ENCODE measurements around the gene B4GAT1.
A peak's percentile ranks its signal among the peaks of the same experiment; 100 is the strongest.
"Not testable (repeated sequence)": the region's sequence is repeated elsewhere in the genome, so short reads cannot be mapped to it uniquely, and the experiment has no call there.

Gene B4GAT1

GRCh38 chr11:66311965-66312548 lies 35.4 kb downstream of the B4GAT1 start:
- FAIRE-seq = no peak
- TF ChIP-seq CTCF (IDR thresholded peaks at IDR 0.05; ENCODE audit: insufficient read depth, missing control alignments) = peak; percentile 76

GRCh38 chr11:66311470-66311964 lies 35.9 kb downstream of the B4GAT1 start:
- TF ChIP-seq CTCF (IDR thresholded peaks at IDR 0.05; ENCODE audit: insufficient read depth, missing control alignments) = no peak
- no peak for FAIRE-seq

More at GRCh38 chr11:66311965-66312548, 35.4 kb downstream of the B4GAT1 start:
- peak; percentile 75 for DNase-seq (ENCODE audit: insufficient read length, low spot score)

GRCh38 chr11:66310803-66311440 lies 36.5 kb downstream of the B4GAT1 start:
- not testable (repeated sequence) for DNase-seq (ENCODE audit: insufficient read length, low spot score); FAIRE-seq

More at GRCh38 chr11:66311470-66311964, 35.9 kb downstream of the B4GAT1 start:
- no peak for DNase-seq (ENCODE audit: insufficient read length, low spot score)

- FAIRE-seq = no peak
- no peak for DNase-seq (ENCODE audit: insufficient read length, low spot score)
- no peak for TF ChIP-seq CTCF (IDR thresholded peaks at IDR 0.05; ENCODE audit: insufficient read depth, missing control alignments)
Measured at GRCh38 chr11:66310324-66310723, 37.1 kb downstream of the B4GAT1 start.

GRCh38 chr11:66309475-66309874 lies 38.0 kb downstream of the B4GAT1 start:
- FAIRE-seq = no peak
- TF ChIP-seq CTCF (IDR thresholded peaks at IDR 0.05; ENCODE audit: insufficient read depth, missing control alignments) = no peak
- DNase-seq (ENCODE audit: insufficient read length, low spot score) = no peak

- DNase-seq (ENCODE audit: insufficient read length, low spot score) (no peak), FAIRE-seq (no peak)
- no peak for TF ChIP-seq CTCF (IDR thresholded peaks at IDR 0.05; ENCODE audit: insufficient read depth, missing control alignments)
Measured at GRCh38 chr11:66302656-66303055, 44.8 kb downstream of the B4GAT1 start.

- TF ChIP-seq CTCF (IDR thresholded peaks at IDR 0.05; ENCODE audit: insufficient read depth, missing control alignments) = no peak
- DNase-seq (ENCODE audit: insufficient read length, low spot score) (no peak), FAIRE-seq (no peak)
Measured at GRCh38 chr11:66299186-66299585, 48.2 kb downstream of the B4GAT1 start.
